ENCODE results near the gene RPS16. TPM values are rescaled to one million over a fixed set of nuclear protein-coding genes. Genes with fewer than 3 reads are reported as not detected.

The RPS16 gene
- total and polyA plus RNA-seq, 2 of the 13 experiments (the other 11 are each of a cell fraction or from before 2014, with no cell fraction given) = 488 to 2,583 TPM

DNA sequence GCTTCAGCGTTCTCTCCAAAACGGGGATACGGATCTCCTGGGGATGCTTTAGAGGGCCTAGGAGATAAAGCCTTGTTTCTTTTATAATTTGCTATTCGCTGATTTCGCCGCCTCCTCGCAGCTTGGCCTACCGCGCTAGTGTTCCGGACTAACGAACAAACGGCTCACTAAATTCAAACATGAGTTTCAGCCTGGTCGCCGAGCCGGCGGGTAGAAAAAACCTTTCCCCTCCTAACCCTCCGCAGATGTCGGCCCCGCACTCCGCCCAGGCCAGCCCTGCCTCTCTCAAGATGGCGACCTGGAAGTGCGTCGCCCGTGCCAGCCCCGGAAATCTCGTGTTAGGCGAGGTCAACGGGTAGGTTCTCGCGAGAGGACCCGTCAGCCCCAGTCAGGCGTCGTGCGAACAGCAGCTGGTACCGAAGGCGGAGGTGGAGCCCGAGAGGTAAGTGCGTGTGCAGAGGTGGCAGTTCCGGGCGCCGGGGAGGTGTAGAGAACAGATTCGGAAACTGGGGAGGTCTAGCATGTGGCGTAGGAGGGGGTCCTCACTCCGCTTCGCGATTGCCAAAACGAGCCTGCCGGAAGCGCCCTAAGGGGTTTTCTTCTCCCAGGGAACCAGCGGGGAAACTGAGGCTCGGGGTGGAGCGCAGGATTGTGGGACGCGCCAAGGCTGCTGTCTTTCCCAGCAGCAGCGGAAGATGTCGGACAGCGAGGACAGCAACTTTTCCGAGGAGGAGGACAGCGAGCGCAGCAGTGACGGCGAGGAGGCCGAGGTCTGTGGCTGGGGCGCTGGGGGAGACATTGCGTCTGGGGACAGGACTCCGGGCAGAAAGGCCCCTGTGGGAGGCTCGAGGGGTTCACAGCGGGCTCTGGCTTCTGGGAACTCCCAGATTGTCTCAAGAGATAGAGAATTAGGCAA is 9.7 kb upstream of the RPS16 start, which contains the start of gene SUPT5H (continued):
- TF ChIP-seq HDAC2 (CRISPR knock-in tag; IDR thresholded peaks at IDR 0.05) (peak; percentile 82), ZNF468 (CRISPR knock-in tag; IDR thresholded peaks at IDR 0.05) (no peak), PTBP1 (IDR thresholded peaks at IDR 0.05; ENCODE audit: low read depth, low read length, poor library complexity, severe bottlenecking) (peak; percentile 88), AGO2 (optimal IDR thresholded peaks at IDR 0.05; ENCODE audit: low read depth, low read length) (peak; percentile 17), ZNF816 (CRISPR knock-in tag; IDR thresholded peaks at IDR 0.05; ENCODE audit: borderline replicate concordance) (peak; percentile 81; the same call in 1 of the 2 replicates), ZNF703 (CRISPR knock-in tag; IDR thresholded peaks at IDR 0.05; ENCODE audit: borderline replicate concordance) (no peak), ZMYM3 (CRISPR knock-in tag; IDR thresholded peaks at IDR 0.05) (peak; percentile 44; the same call in 1 of the 2 replicates), ZNF672 (CRISPR knock-in tag; IDR thresholded peaks at IDR 0.05) (no peak), ZSCAN30 (CRISPR knock-in tag; IDR thresholded peaks at IDR 0.05) (no peak), ZNF17 (CRISPR knock-in tag; IDR thresholded peaks at IDR 0.05) (no peak), KAT7 (CRISPR knock-in tag; IDR thresholded peaks at IDR 0.05; ENCODE audit: borderline replicate concordance) (peak; percentile 92), TOE1 (CRISPR knock-in tag; IDR thresholded peaks at IDR 0.05) (peak; percentile 40; the same call in 1 of the 2 replicates), NFE2 (CRISPR knock-in tag; IDR thresholded peaks at IDR 0.05) (no peak), FOXP1 (IDR thresholded peaks at IDR 0.05) (no peak), FOXP1 (CRISPR knock-in tag; IDR thresholded peaks at IDR 0.05) (no peak)
- TF ChIP-seq, protein P1, sequence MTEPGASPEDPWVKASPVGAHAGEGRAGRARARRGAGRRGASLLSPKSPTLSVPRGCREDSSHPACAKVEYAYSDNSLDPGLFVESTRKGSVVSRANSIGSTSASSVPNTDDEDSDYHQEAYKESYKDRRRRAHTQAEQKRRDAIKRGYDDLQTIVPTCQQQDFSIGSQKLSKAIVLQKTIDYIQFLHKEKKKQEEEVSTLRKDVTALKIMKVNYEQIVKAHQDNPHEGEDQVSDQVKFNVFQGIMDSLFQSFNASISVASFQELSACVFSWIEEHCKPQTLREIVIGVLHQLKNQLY (CRISPR knock-in tag; IDR thresholded peaks at IDR 0.05) = peak; percentile 41; the same call in 1 of the 2 replicates
- TF ChIP-seq, protein P2, sequence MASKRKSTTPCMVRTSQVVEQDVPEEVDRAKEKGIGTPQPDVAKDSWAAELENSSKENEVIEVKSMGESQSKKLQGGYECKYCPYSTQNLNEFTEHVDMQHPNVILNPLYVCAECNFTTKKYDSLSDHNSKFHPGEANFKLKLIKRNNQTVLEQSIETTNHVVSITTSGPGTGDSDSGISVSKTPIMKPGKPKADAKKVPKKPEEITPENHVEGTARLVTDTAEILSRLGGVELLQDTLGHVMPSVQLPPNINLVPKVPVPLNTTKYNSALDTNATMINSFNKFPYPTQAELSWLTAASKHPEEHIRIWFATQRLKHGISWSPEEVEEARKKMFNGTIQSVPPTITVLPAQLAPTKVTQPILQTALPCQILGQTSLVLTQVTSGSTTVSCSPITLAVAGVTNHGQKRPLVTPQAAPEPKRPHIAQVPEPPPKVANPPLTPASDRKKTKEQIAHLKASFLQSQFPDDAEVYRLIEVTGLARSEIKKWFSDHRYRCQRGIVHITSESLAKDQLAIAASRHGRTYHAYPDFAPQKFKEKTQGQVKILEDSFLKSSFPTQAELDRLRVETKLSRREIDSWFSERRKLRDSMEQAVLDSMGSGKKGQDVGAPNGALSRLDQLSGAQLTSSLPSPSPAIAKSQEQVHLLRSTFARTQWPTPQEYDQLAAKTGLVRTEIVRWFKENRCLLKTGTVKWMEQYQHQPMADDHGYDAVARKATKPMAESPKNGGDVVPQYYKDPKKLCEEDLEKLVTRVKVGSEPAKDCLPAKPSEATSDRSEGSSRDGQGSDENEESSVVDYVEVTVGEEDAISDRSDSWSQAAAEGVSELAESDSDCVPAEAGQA (IDR thresholded peaks at IDR 0.05; ENCODE audit: low read depth) = peak; percentile 93
- TF ChIP-seq, protein P2 (CRISPR knock-in tag; IDR thresholded peaks at IDR 0.05; ENCODE audit: borderline replicate concordance) = no peak
- TF ChIP-seq, protein P3, sequence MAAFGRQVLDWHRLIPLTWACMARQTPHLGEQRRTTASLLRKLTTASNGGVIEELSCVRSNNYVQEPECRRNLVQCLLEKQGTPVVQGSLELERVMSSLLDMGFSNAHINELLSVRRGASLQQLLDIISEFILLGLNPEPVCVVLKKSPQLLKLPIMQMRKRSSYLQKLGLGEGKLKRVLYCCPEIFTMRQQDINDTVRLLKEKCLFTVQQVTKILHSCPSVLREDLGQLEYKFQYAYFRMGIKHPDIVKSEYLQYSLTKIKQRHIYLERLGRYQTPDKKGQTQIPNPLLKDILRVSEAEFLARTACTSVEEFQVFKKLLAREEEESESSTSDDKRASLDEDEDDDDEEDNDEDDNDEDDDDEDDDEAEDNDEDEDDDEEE (CRISPR knock-in tag; IDR thresholded peaks at IDR 0.05) = peak; percentile 80; the same call in 1 of the 2 replicates
- TF ChIP-seq, protein P4, sequence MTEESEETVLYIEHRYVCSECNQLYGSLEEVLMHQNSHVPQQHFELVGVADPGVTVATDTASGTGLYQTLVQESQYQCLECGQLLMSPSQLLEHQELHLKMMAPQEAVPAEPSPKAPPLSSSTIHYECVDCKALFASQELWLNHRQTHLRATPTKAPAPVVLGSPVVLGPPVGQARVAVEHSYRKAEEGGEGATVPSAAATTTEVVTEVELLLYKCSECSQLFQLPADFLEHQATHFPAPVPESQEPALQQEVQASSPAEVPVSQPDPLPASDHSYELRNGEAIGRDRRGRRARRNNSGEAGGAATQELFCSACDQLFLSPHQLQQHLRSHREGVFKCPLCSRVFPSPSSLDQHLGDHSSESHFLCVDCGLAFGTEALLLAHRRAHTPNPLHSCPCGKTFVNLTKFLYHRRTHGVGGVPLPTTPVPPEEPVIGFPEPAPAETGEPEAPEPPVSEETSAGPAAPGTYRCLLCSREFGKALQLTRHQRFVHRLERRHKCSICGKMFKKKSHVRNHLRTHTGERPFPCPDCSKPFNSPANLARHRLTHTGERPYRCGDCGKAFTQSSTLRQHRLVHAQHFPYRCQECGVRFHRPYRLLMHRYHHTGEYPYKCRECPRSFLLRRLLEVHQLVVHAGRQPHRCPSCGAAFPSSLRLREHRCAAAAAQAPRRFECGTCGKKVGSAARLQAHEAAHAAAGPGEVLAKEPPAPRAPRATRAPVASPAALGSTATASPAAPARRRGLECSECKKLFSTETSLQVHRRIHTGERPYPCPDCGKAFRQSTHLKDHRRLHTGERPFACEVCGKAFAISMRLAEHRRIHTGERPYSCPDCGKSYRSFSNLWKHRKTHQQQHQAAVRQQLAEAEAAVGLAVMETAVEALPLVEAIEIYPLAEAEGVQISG (CRISPR knock-in tag; IDR thresholded peaks at IDR 0.05) = peak; percentile 94

Measured in HepG2 (cell line).